Vagina (tissue), 2 donors: ENCODE results near the gene MAN1C1.

Experiments used
- POLR2AphosphoS5 ChIP-seq, 2 donors: sonication (generic); formaldehyde crosslinking; IDR thresholded peaks; one replicate each; pipeline ENCODE4 v1.9.0; 2017; ENCODE audit warnings: antibody characterized with exemption in 2 of 2, mild to moderate bottlenecking in 2 of 2, low read depth in 1 of 2; ENCODE audit not compliant: insufficient read depth in 1 of 2
- TF ChIP-seq, protein P1 (sequence below), 3 experiments: fragments of 450-650 bp in 2 of 3; fragments of 200-600 bp in 1 of 3; sonication (generic) in 1 of 3; IDR thresholded peaks; one replicate each; pipeline ENCODE4 v1.5.1; 2017 to 2019; ENCODE audit warnings: antibody characterized with exemption in 3 of 3, mild to moderate bottlenecking in 2 of 3, moderate library complexity in 2 of 3

DNA sequence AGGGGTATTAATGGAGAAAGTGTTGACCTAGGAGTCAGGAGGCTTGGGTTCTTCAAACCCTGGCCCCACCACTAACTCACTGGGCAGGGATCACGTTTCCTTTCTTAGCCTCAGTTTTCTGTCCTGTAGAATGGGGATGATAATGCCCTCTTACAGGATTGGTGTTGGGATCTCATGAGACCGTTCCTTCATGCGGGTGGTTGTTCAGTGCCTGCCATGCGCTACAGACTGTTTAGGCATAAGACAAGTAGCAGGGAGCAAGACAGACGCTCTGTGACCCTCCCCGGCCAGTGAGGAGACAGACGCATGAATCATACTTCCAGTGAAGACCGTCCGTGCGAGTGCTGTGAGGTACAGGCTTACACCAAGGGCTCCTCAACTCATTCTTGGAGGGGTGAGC, 81.7 kb downstream of the MAN1C1 start:
- TF ChIP-seq, protein P1, sequence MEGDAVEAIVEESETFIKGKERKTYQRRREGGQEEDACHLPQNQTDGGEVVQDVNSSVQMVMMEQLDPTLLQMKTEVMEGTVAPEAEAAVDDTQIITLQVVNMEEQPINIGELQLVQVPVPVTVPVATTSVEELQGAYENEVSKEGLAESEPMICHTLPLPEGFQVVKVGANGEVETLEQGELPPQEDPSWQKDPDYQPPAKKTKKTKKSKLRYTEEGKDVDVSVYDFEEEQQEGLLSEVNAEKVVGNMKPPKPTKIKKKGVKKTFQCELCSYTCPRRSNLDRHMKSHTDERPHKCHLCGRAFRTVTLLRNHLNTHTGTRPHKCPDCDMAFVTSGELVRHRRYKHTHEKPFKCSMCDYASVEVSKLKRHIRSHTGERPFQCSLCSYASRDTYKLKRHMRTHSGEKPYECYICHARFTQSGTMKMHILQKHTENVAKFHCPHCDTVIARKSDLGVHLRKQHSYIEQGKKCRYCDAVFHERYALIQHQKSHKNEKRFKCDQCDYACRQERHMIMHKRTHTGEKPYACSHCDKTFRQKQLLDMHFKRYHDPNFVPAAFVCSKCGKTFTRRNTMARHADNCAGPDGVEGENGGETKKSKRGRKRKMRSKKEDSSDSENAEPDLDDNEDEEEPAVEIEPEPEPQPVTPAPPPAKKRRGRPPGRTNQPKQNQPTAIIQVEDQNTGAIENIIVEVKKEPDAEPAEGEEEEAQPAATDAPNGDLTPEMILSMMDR (IDR thresholded peaks at IDR 0.05), result no peak
- no peak for TF ChIP-seq POLR2AphosphoS5 (IDR thresholded peaks at IDR 0.05; ENCODE audit: insufficient read depth in 1 of 2, low read depth in 1 of 2)
